SJCRH30 (cell line): ENCODE measurements around the gene PTPRM. TPM values are rescaled to one million over a fixed set of nuclear protein-coding genes. Genes with fewer than 3 reads are reported as not detected.
A peak's percentile ranks its signal among the peaks of the same experiment; 100 is the strongest.
"Not testable (repeated sequence)": the region's sequence is repeated elsewhere in the genome, so short reads cannot be mapped to it uniquely, and the experiment has no call there.

Source experiments
- DNase-seq, 2 experiments: peaks; one replicate each; pipeline ENCODE4 v3.0.0-alpha.2; 2015 to 2020
- H3K27ac ChIP-seq: fragments of 250-450 bp; sonication (Bioruptor Pico); 2 replicates; pipeline ENCODE4 v1.5.1; 2020; ENCODE audit warnings: mild to moderate bottlenecking, moderate library complexity
- H3K27me3 ChIP-seq: fragments of 250-450 bp; sonication (Bioruptor Pico); 2 replicates; pipeline ENCODE4 v1.5.1; 2020; ENCODE audit warnings: mild to moderate bottlenecking, moderate library complexity
- H3K36me3 ChIP-seq: fragments of 250-450 bp; sonication (Bioruptor Pico); 2 replicates; pipeline ENCODE4 v1.5.1; 2020; ENCODE audit warnings: mild to moderate bottlenecking, moderate library complexity
- H3K4me1 ChIP-seq: fragments of 250-450 bp; sonication (Bioruptor Pico); 2 replicates; pipeline ENCODE4 v1.5.1; 2020; ENCODE audit warnings: mild to moderate bottlenecking, moderate library complexity
- H3K4me3 ChIP-seq: fragments of 250-450 bp; sonication (Bioruptor Pico); 2 replicates; pipeline ENCODE4 v1.5.1; 2020; ENCODE audit warnings: mild to moderate bottlenecking, moderate library complexity
- H3K9me3 ChIP-seq: fragments of 250-450 bp; sonication (Bioruptor Pico); replicated peaks from 2 replicates; pipeline ENCODE4 v1.5.1; 2020; ENCODE audit warnings: mild to moderate bottlenecking, moderate library complexity
- total RNA-seq: library from RNA; depleted of rRNA; stranded (reverse); fragments of >200 nt; shearing (Covaris generic); gene quantifications from 2 replicates; pipeline ENCODE4 v1.2.3, GENCODE V29; 2014

The PTPRM gene
- total RNA-seq, 1 experiment from 2014 or later, result 10.1 TPM

DNA sequence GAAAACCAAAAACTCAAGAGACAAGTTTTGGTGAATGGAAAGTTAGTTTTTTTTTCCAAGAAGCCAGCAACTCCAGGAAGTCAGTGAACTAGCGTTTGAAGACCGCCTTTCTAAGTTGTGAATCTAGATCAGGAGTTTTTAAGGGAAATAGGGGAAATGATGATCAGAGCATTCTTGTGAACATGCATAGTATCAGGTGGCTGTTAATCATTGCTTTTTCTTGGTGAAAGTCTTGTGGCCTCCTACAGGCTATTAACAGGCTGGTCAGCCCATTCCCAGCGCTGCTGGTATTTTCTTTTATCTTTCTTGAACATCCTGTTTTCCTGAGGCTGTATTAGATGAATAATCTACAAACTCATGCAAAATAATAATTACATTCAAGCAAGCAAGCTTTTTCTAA lies 155.8 kb downstream of the PTPRM start:
- no peak overlapping the region for H3K4me3 ChIP-seq
- H3K36me3 ChIP-seq, result no peaks in the 10 kb centered on the region
- H3K27me3 ChIP-seq, result no peaks in the 10 kb centered on the region
- no peaks in the 10 kb centered on the region for H3K4me1 ChIP-seq
- DNase-seq, result no peak
- H3K9me3 ChIP-seq, result no peaks in the 10 kb centered on the region
- no peak overlapping the region for H3K27ac ChIP-seq

DNA sequence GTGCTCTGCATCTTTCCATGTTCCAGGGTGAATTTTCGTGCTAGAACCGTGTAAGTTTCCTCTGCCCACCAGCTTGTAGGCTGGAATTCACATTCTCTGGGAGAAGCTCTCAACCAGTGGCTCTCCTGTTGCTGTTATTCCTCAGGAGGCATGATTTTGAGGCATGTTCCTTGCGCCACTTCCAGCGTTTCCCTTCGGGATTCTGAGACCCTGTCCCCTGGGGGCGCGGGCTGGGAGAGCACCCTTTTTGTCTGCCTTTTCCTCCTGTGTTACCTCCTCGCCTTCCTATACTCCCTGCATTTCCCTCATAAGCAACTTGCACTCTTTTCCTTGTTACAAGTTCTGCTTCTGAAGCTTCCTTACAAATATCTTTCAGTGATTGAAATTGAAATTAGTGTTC lies 156.4 kb downstream of the PTPRM start:
- Histone ChIP-seq H3K4me3 (no peak overlapping the region), H3K27me3 (no peaks in the 10 kb centered on the region), H3K36me3 (no peaks in the 10 kb centered on the region), H3K9me3 (no peaks in the 10 kb centered on the region), H3K27ac (no peak overlapping the region), H3K4me1 (no peaks in the 10 kb centered on the region)
- no peak for DNase-seq

DNA sequence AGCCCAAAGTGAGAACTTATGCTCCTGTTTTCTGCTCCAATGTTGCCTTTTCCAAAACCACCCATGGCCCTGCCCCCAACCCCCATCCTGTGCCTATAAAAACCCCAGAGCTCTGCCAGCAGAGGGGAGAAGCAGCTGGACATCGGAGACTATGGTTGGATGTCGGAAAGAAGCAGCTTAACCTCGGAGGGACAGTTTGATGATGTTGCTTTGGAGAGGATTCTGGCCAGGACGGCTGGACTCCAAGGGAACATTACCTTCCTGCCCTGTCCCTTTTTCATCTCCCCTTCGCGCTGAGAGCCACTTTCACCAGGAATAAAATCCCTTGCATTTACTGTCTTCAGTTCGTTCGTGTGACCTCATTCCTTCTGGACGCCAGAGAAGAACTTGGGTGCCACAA lies 158.4 kb downstream of the PTPRM start:
- H3K4me3 ChIP-seq, result no peak overlapping the region
- H3K27ac ChIP-seq, result no peak overlapping the region
- no peak for DNase-seq
- H3K36me3 ChIP-seq, result no peaks in the 10 kb centered on the region
- no peaks in the 10 kb centered on the region for H3K27me3 ChIP-seq
- H3K4me1 ChIP-seq, result no peaks in the 10 kb centered on the region
- H3K9me3 ChIP-seq, result no peaks in the 10 kb centered on the region

DNA sequence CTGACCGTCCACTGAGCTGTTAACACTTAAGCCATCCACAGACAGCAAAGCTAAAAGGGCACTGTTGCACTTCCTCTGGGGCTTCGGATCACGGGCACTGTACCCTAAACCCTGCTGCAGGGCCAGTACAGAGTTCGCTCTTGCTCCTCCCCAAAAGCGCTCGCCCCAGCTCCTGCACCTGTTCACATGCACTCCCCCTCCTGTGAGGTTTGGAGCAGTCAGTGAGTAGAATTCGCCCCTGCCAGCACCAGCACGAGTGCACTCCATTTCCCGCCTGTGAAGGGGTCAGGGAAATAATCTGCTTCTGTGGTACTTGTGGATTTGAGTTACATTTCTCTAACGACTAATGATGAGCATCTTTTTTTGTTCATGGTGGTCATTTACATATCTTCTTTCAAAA lies 158.8 kb downstream of the PTPRM start:
- no peak overlapping the region for H3K27ac ChIP-seq
- no peak for DNase-seq
- H3K36me3 ChIP-seq, result no peaks in the 10 kb centered on the region
- H3K9me3 ChIP-seq, result no peaks in the 10 kb centered on the region
- no peaks in the 10 kb centered on the region for H3K4me1 ChIP-seq
- H3K27me3 ChIP-seq, result no peaks in the 10 kb centered on the region
- no peak overlapping the region for H3K4me3 ChIP-seq

DNA sequence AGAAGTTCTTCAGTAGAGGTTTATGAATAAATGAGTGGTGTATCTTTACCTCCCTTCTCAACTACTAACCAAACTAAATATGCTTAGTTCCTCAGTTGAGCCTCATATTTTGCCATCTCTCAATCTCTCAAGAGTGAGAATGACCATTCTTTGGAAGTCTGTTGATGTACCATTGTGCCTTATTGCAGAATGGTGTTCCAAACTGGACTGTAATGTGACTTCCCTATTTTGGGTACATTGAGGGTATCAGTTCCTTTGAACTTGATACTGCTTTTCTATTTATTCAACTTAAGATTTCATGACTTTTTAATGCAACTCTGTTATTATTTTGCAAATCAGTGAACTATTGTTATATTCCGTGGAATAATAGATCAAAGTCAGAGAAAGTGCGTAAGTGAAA lies 159.4 kb downstream of the PTPRM start:
- Histone ChIP-seq H3K4me1 (no peaks in the 10 kb centered on the region), H3K36me3 (no peaks in the 10 kb centered on the region), H3K4me3 (no peak overlapping the region), H3K27me3 (no peaks in the 10 kb centered on the region), H3K27ac (no peak overlapping the region), H3K9me3 (no peaks in the 10 kb centered on the region)
- no peak for DNase-seq

DNA sequence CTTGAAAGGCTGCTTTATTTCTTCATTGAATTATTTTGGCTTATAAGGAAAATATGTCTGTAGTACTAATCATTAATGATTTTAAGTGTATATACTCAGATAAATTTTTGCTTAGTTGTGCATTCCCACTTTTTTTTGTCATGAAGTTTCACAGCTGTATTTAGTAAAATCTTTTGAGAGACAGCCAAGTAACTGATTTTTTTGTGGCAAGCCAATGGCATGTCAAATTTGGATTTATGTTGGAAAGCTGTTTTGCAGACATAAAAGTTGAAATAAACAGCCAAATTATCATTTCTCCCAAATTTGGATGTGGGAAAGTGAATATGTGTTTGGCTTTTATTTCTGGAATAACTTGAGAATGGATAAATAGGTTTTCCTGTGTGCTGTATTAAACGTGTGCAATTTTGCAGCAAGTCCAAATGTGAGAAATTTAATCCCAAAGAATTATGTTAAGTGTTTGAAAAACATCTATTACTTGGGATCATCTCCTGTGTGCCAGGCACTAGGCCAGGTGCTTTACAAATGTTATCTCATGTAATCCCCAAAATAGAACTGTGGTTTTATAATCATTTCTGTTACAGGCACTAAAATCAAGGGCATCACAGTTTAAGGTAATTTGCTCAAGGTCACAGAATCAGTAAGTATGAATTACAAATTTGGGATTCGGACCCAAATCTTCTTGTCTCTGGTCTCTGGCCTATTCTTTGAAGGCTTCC lies 160.4 kb downstream of the PTPRM start:
- no peak for DNase-seq
- Histone ChIP-seq H3K4me3 (no peak overlapping the region), H3K36me3 (no peaks in the 10 kb centered on the region), H3K4me1 (no peaks in the 10 kb centered on the region), H3K27me3 (no peaks in the 10 kb centered on the region), H3K9me3 (no peaks in the 10 kb centered on the region), H3K27ac (no peak overlapping the region)

DNA sequence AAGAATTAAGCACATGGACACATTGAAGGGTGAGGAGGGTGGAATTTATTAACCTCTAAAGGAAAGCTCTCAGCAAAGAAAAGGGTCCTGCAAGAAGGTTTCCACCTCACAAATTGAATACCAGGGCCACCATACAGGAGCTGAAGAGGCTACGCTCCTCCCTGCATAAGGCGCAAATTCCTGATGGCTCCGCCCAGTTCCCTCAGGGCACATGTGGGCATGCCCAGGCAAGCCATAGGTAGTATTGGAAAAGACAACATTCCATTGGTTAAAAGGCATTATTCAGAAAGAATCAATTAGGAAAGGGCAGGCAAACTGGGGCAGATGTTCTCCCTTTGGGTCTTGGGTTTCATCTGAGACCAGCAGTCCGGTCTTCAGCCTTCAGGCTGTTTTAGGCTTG lies 161.2 kb downstream of the PTPRM start:
- H3K27ac ChIP-seq, result no peak overlapping the region
- H3K36me3 ChIP-seq, result no peaks in the 10 kb centered on the region
- H3K4me3 ChIP-seq, result no peak overlapping the region
- H3K27me3 ChIP-seq, result no peaks in the 10 kb centered on the region
- H3K4me1 ChIP-seq, result no peaks in the 10 kb centered on the region
- H3K9me3 ChIP-seq, result no peaks in the 10 kb centered on the region
- DNase-seq, result no peak

DNA sequence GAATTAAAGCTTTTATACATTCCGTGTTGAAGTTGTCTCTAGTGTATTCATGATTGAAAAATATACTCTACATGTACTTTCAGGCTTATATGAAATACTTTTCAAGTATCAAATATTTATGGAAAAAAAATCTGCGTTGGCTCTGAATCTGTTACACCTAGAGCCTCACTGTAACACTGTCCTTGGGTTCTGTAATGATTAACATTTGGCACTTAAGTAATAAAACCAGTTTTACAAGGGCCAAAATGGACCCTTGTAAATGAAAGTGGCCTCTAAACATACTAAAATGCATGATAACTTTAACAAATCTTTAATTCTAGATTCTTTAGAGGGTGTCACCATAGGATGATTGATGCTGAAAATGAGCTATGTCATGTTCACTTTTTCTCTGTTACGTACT lies 162.8 kb downstream of the PTPRM start:
- Histone ChIP-seq H3K4me1 (no peaks in the 10 kb centered on the region), H3K9me3 (no peaks in the 10 kb centered on the region), H3K27me3 (no peaks in the 10 kb centered on the region), H3K36me3 (no peaks in the 10 kb centered on the region), H3K27ac (no peak overlapping the region), H3K4me3 (no peak overlapping the region)
- DNase-seq, result no peak

DNA sequence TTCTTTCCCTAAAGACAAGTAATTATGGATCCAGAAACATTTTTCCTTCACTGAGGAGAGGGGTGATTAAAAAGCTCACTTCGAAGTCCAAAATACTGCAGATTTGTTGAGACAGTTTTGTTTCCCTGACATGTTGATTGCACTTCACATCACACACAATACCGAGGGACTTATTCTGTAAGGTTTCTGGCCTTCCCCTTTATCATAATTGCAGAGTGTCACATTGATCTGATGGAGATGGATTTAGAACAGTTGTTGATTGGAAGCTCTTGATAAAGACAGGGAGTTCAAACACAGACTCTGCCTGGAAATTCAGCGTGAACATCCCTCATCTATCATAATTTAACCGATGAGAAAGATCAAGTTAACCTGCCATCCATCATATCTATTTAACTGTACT lies 163.6 kb downstream of the PTPRM start:
- Histone ChIP-seq H3K27me3 (no peaks in the 10 kb centered on the region), H3K4me1 (no peaks in the 10 kb centered on the region), H3K36me3 (no peaks in the 10 kb centered on the region), H3K27ac (no peak overlapping the region), H3K4me3 (no peak overlapping the region), H3K9me3 (no peaks in the 10 kb centered on the region)
- no peak for DNase-seq

DNA sequence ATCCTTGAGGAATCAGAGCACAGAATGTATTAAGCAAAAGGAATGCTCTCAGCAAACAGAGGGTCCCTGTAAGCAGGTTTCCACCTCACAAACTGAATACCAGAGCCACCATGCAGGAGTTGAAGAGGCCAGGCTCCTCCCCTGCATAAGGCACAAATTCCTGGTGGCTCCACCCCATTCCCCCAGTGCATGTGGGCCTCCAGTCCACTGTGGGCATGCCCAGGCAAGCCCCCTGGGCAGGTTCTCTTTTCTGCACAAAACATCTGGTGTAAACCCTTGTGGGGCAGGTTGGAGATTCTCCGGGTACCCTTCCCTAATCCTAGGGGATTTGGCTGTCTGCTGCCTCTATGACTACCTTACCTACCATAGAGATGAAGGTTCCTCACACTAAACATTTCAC lies 166.5 kb downstream of the PTPRM start:
- no peaks in the 10 kb centered on the region for H3K9me3 ChIP-seq
- no peaks in the 10 kb centered on the region for H3K4me1 ChIP-seq
- H3K4me3 ChIP-seq, result no peak overlapping the region
- peak in 1 of 2 experiments; percentile 4 for DNase-seq
- H3K27me3 ChIP-seq, result no peaks in the 10 kb centered on the region
- no peak overlapping the region for H3K27ac ChIP-seq
- H3K36me3 ChIP-seq, result no peaks in the 10 kb centered on the region

DNA sequence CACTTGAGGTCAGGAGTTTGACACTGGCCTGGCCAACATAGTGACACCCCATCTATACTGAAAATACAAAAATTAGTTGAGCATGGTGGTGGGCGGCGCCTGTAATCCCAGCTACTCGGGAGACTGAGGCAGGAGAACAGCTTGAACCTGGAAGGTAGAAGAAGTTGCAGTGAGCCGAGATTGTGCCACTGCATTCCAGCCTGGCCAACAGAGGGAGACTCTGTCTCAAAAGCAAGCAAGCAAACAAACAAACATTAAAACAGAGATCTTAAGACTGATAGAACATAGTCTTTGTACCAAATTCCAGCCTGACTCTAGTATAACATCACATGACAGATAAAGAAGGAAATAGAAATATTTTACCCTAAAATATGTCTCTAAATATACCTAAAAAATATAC lies 168.1 kb downstream of the PTPRM start:
- no peaks in the 10 kb centered on the region for H3K27me3 ChIP-seq
- H3K4me1 ChIP-seq, result no peaks in the 10 kb centered on the region
- no peaks in the 10 kb centered on the region for H3K9me3 ChIP-seq
- no peak overlapping the region for H3K27ac ChIP-seq
- no peaks in the 10 kb centered on the region for H3K36me3 ChIP-seq
- no peak for DNase-seq
- H3K4me3 ChIP-seq, result no peak overlapping the region

DNA sequence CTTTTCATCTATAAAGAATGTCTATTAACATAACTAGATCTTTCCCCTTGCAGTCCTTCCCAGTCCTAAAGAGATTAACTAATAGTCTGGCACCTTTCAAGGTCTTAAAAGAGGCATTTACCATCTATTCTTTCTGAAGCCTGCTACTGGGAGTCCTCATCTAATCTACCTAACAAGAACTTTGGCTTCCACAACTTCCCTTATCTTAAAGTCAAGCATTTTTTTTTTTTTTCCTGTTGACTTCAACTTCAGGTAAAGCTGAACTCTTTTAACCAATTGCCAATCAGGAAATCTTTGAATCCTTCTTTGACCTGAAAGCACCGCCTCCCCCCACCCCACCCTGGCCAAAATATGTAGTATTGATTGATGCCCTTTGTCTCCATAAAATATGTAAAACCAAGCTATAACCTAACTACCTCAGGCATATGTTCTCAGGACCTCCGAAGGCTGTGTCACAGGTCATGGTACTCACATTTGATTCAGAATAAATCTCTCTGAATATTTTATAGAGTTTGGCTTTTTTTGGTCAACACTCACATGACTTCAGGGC lies 168.6 kb downstream of the PTPRM start:
- H3K4me1 ChIP-seq, result no peaks in the 10 kb centered on the region
- no peak overlapping the region for H3K4me3 ChIP-seq
- no peaks in the 10 kb centered on the region for H3K9me3 ChIP-seq
- no peaks in the 10 kb centered on the region for H3K36me3 ChIP-seq
- H3K27ac ChIP-seq, result no peak overlapping the region
- DNase-seq, result no peak
- H3K27me3 ChIP-seq, result no peaks in the 10 kb centered on the region

DNA sequence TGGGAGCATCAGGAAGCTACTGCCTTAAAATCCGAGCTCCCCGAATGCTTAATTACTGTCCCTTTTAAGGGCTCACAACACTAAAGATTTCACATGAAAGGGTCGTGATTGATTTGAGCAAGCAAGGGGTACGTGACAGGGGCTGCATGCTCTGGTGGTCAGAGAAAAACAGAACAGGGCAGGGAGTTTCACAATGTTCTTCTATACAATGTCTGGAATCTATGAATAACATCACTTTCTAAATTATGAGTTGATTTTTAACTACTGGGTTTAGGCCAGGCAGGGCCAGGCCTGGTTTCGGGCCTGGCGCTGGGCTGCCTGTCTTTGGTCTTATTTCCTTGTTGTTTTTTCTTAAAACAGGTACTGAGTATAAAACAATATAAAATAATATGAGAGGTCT lies 169.4 kb downstream of the PTPRM start:
- not testable (repeated sequence) for DNase-seq, H3K9me3 ChIP-seq, H3K4me1 ChIP-seq, H3K36me3 ChIP-seq, H3K4me3 ChIP-seq, H3K27me3 ChIP-seq, H3K27ac ChIP-seq

DNA sequence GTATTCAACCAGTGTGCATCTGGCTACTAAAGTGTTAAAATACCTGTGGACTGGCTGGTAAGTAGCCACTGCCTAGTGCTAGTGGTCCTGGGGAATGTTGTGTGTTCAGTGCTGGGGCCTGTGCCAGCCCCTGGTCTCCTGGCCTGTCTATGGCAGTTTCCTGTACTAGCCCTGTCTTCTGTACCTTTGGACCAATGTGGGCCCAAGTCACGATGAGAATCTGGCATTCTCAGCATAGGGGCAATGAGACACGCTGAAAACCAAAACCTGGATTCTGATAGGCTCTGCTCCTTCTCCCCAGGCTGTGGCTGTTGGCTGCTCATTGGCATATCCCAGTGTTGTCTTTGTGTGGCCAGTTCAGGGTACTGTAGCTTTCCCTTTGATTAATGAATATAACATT lies 170.4 kb downstream of the PTPRM start:
- H3K9me3 ChIP-seq, result no peaks in the 10 kb centered on the region
- no peak for DNase-seq
- H3K36me3 ChIP-seq, result no peaks in the 10 kb centered on the region
- no peak overlapping the region for H3K4me3 ChIP-seq
- no peaks in the 10 kb centered on the region for H3K27me3 ChIP-seq
- no peaks in the 10 kb centered on the region for H3K4me1 ChIP-seq
- no peak overlapping the region for H3K27ac ChIP-seq

DNA sequence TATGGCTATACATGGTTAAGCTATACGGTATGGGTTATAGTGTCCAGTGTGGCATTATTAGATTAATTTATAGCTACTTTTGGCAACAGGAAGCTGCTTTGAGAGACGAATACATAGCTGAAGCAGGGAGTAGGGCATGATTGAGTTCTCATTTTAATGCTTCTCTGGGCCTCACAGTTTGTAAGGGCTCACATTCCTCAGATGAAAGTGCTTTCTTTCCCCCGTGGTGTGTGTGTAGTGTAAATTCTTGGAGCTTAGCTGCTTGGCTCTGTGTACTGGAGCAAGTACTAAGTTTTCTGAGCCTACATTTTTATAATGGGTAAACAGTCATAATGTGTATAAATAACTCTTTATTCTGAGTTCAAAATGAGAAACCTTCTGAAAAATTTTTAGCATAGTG lies 173.7 kb downstream of the PTPRM start:
- H3K27me3 ChIP-seq, result no peaks in the 10 kb centered on the region
- H3K4me3 ChIP-seq, result no peak overlapping the region
- H3K27ac ChIP-seq, result no peak overlapping the region
- H3K4me1 ChIP-seq, result no peaks in the 10 kb centered on the region
- H3K9me3 ChIP-seq, result no peaks in the 10 kb centered on the region
- DNase-seq, result no peak
- H3K36me3 ChIP-seq, result no peaks in the 10 kb centered on the region

DNA sequence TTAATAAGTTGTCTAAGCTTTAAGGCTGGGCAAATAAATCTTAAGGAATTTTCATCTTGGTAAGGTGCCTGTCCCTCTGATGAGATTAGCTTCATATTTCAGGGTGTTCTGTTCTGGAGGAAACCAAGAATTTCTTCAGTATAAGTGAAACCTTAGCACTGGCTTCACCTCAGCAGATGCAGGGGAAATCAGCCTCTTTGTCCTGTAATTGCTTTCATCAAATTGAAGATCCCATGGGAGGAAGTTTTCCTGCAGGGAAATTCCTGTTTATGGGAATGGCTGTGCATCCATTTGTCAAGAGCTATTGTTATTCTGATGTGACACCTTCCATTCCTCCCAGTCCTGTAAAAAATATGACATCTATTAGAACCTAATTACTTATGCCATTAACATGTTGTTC lies 174.5 kb downstream of the PTPRM start:
- Histone ChIP-seq H3K4me1 (no peaks in the 10 kb centered on the region), H3K27ac (no peak overlapping the region), H3K27me3 (no peaks in the 10 kb centered on the region), H3K36me3 (no peaks in the 10 kb centered on the region), H3K4me3 (no peak overlapping the region), H3K9me3 (no peaks in the 10 kb centered on the region)
- DNase-seq, result no peak
